Neural progenitor cell (in vitro differentiated cells): ENCODE measurements around the gene GRIP1. TPM values are rescaled to one million over a fixed set of nuclear protein-coding genes. Genes with fewer than 3 reads are reported as not detected.

Experiments
- DNase-seq: peaks from one replicate; pipeline ENCODE4 v3.0.0-alpha.2; 2016; ENCODE audit warnings: low spot score
- H2AFZ ChIP-seq: fragments of 200-600 bp; sonication (generic); replicated peaks from 2 replicates; pipeline ENCODE4 v1.6.1; 2016; ENCODE audit warnings: antibody characterized with exemption
- H3F3A ChIP-seq: fragments of 200-600 bp; sonication (generic); 2 replicates; pipeline ENCODE4 v1.6.1; 2016; ENCODE audit warnings: antibody characterized with exemption, low read depth
- H3K27ac ChIP-seq: fragments of 200-600 bp; sonication (generic); 2 replicates; pipeline ENCODE4 v1.5.1; 2016; ENCODE audit warnings: mild to moderate bottlenecking
- H3K27me3 ChIP-seq: fragments of 200-600 bp; sonication (generic); 2 replicates; pipeline ENCODE4 v1.6.1; 2016; ENCODE audit warnings: mild to moderate bottlenecking, moderate library complexity
- H3K36me3 ChIP-seq: fragments of 200-600 bp; sonication (generic); 2 replicates; pipeline ENCODE4 v1.5.1; 2016
- H3K4me1 ChIP-seq: fragments of 200-600 bp; sonication (generic); 2 replicates; pipeline ENCODE4 v1.6.1; 2016; ENCODE audit warnings: mixed run types
- H3K4me2 ChIP-seq: fragments of 200-600 bp; sonication (generic); 2 replicates; pipeline ENCODE4 v1.6.1; 2016
- H3K4me3 ChIP-seq: fragments of 200-600 bp; sonication (generic); 2 replicates; pipeline ENCODE4 v1.5.1; 2016
- H3K79me2 ChIP-seq: fragments of 200-600 bp; sonication (generic); 2 replicates; pipeline ENCODE4 v1.6.1; 2016; ENCODE audit warnings: low read depth
- H3K9ac ChIP-seq: fragments of 200-600 bp; sonication (generic); 2 replicates; pipeline ENCODE4 v1.6.1; 2016
- H3K9me3 ChIP-seq: fragments of 200-600 bp; sonication (generic); 2 replicates; pipeline ENCODE4 v1.5.1; 2016; ENCODE audit warnings: low read depth
- H4K20me1 ChIP-seq: fragments of 200-600 bp; sonication (generic); 2 replicates; pipeline ENCODE4 v1.6.1; 2016; ENCODE audit warnings: low read depth
- H3K27ac Mint-ChIP-seq: 3 replicates; pipeline ENCODE4 v1.8.0; 2021; ENCODE audit warnings: mixed read lengths
- H3K27me3 Mint-ChIP-seq: 2 replicates; pipeline ENCODE4 v1.8.0; 2022; ENCODE audit warnings: low read depth, mild to moderate bottlenecking, inconsistent platforms, moderate library complexity, mixed read lengths; ENCODE audit not compliant: insufficient read depth
- H3K36me3 Mint-ChIP-seq: 3 replicates; pipeline ENCODE4 v1.8.0; 2021; ENCODE audit warnings: mixed read lengths
- H3K4me1 Mint-ChIP-seq: 3 replicates; pipeline ENCODE4 v1.8.0; 2021; ENCODE audit warnings: mixed read lengths
- H3K4me3 Mint-ChIP-seq: 3 replicates; pipeline ENCODE4 v1.8.0; 2021; ENCODE audit warnings: mild to moderate bottlenecking, moderate library complexity, mixed read lengths
- H3K9me3 Mint-ChIP-seq: 3 replicates; pipeline ENCODE4 v1.8.0; 2020; ENCODE audit warnings: mixed read lengths
- CTCF ChIP-seq: fragments of 200-600 bp; sonication (generic); IDR thresholded peaks from 2 replicates; pipeline ENCODE4 v1.5.1; 2017; ENCODE audit warnings: antibody characterized with exemption, mild to moderate bottlenecking
- EZH2 ChIP-seq: fragments of 200-600 bp; sonication (generic); IDR thresholded peaks from 2 replicates; pipeline ENCODE4 v1.6.1; 2017; ENCODE audit warnings: antibody characterized with exemption, mild to moderate bottlenecking, moderate library complexity
- EZH2phosphoT487 ChIP-seq: fragments of 200-600 bp; sonication (generic); IDR thresholded peaks from 2 replicates; pipeline ENCODE4 v1.6.1; 2017; ENCODE audit warnings: antibody characterized with exemption
- total RNA-seq: library from RNA; depleted of rRNA; stranded (reverse); fragments of >200 nt; gene quantifications from 2 replicates; pipeline ENCODE4 v1.2.3, GENCODE V29; 2015; ENCODE audit warnings: low replicate concordance

GRIP1 gene
- total RNA-seq, 1 donor from 2014 or later: 38.2 TPM

- no peaks in the 10 kb centered on the region for H3K27me3 Mint-ChIP-seq
These were observed 297.9 kb downstream of the GRIP1 start for GRCh38 chr12:66380769-66381535.

GRCh38 chr12:66379616-66380015, 299.3 kb downstream of the GRIP1 start:
- Mint-ChIP-seq H3K27ac (no peak overlapping the region), H3K27me3 (no peaks in the 10 kb centered on the region), H3K36me3 (peaks cover 20% of the 10 kb centered on the region), H3K4me1 (peaks cover 5% of the 10 kb centered on the region), H3K4me3 (no peak overlapping the region), H3K9me3 (no peaks in the 10 kb centered on the region)
- Histone ChIP-seq H3K79me2 (no peaks in the 10 kb centered on the region), H3K27ac (no peak overlapping the region), H4K20me1 (no peaks in the 10 kb centered on the region), H3F3A (no peaks in the 10 kb centered on the region), H3K27me3 (no peaks in the 10 kb centered on the region), H2AFZ (no peak overlapping the region), H3K4me1 (no peaks in the 10 kb centered on the region), H3K4me3 (no peak overlapping the region), H3K36me3 (no peaks in the 10 kb centered on the region), H3K4me2 (no peak overlapping the region), H3K9me3 (no peaks in the 10 kb centered on the region), H3K9ac (no peak overlapping the region)
- TF ChIP-seq EZH2 (no peak), EZH2phosphoT487 (no peak)
- DNase-seq: no peak

More at GRCh38 chr12:66380769-66381535, 297.9 kb downstream of the GRIP1 start:
- H3K27ac Mint-ChIP-seq: no peak overlapping the region
- H3K36me3 Mint-ChIP-seq: peaks cover 20% of the 10 kb centered on the region
- no peaks in the 10 kb centered on the region for H4K20me1 ChIP-seq
- no peaks in the 10 kb centered on the region for H3K9me3 Mint-ChIP-seq
- no peaks in the 10 kb centered on the region for H3K4me1 ChIP-seq
- no peak overlapping the region for H3K4me3 ChIP-seq
- no peak overlapping the region for H3K4me3 Mint-ChIP-seq
- H3K27me3 ChIP-seq: no peaks in the 10 kb centered on the region
- H3K4me1 Mint-ChIP-seq: peaks cover 5% of the 10 kb centered on the region
- H3K79me2 ChIP-seq: no peaks in the 10 kb centered on the region
- TF ChIP-seq CTCF (no peak), EZH2phosphoT487 (no peak), EZH2 (no peak)
- no peak overlapping the region for H2AFZ ChIP-seq
- H3F3A ChIP-seq: no peaks in the 10 kb centered on the region
- no peak overlapping the region for H3K9ac ChIP-seq
- H3K4me2 ChIP-seq: no peak overlapping the region
- no peak for DNase-seq
- no peaks in the 10 kb centered on the region for H3K36me3 ChIP-seq
- H3K9me3 ChIP-seq: no peaks in the 10 kb centered on the region
- no peak overlapping the region for H3K27ac ChIP-seq

- no peak overlapping the region for H3K9ac ChIP-seq
- H3K9me3 Mint-ChIP-seq: no peaks in the 10 kb centered on the region
- peaks cover 5% of the 10 kb centered on the region for H3K4me1 Mint-ChIP-seq
- no peak for TF ChIP-seq CTCF
- no peak for TF ChIP-seq EZH2phosphoT487
- no peak for TF ChIP-seq EZH2
- H4K20me1 ChIP-seq: no peaks in the 10 kb centered on the region
- H2AFZ ChIP-seq: no peak overlapping the region
- H3F3A ChIP-seq: no peaks in the 10 kb centered on the region
- no peak for DNase-seq
- no peaks in the 10 kb centered on the region for H3K9me3 ChIP-seq
- H3K4me2 ChIP-seq: no peak overlapping the region
- peaks cover 16% of the 10 kb centered on the region for H3K36me3 Mint-ChIP-seq
- no peak overlapping the region for H3K4me3 ChIP-seq
- H3K79me2 ChIP-seq: no peaks in the 10 kb centered on the region
- no peaks in the 10 kb centered on the region for H3K4me1 ChIP-seq
- no peaks in the 10 kb centered on the region for H3K27me3 Mint-ChIP-seq
- no peaks in the 10 kb centered on the region for H3K27me3 ChIP-seq
- H3K27ac Mint-ChIP-seq: no peak overlapping the region
- no peak overlapping the region for H3K27ac ChIP-seq
- no peak overlapping the region for H3K4me3 Mint-ChIP-seq
- H3K36me3 ChIP-seq: no peaks in the 10 kb centered on the region
These were observed 303.3 kb downstream of the GRIP1 start for GRCh38 chr12:66375560-66375959.

GRCh38 chr12:66371982-66372381, 306.9 kb downstream of the GRIP1 start:
- no peaks in the 10 kb centered on the region for H3K27me3 ChIP-seq
- TF ChIP-seq EZH2 (no peak), EZH2phosphoT487 (no peak), CTCF (no peak)
- Mint-ChIP-seq H3K27me3 (no peaks in the 10 kb centered on the region), H3K27ac (no peak overlapping the region), H3K36me3 (peaks cover 12% of the 10 kb centered on the region), H3K9me3 (no peaks in the 10 kb centered on the region), H3K4me3 (no peak overlapping the region), H3K4me1 (peaks cover 5% of the 10 kb centered on the region)
- H3K79me2 ChIP-seq: no peaks in the 10 kb centered on the region
- no peaks in the 10 kb centered on the region for H3K36me3 ChIP-seq
- no peak overlapping the region for H3K9ac ChIP-seq
- no peak for DNase-seq
- H4K20me1 ChIP-seq: no peaks in the 10 kb centered on the region
- H3K4me3 ChIP-seq: no peak overlapping the region
- no peaks in the 10 kb centered on the region for H3K4me1 ChIP-seq
- H3K4me2 ChIP-seq: no peak overlapping the region
- H3K27ac ChIP-seq: no peak overlapping the region
- H2AFZ ChIP-seq: no peak overlapping the region
- H3F3A ChIP-seq: no peaks in the 10 kb centered on the region
- H3K9me3 ChIP-seq: no peaks in the 10 kb centered on the region
